Measurements from ENCODE around the gene KIR3DL2.

- TF ChIP-seq MAX (IDR thresholded peaks at IDR 0.05) (no peak), YY1 (IDR thresholded peaks at IDR 0.05; ENCODE audit: low read depth) (no peak), CREB1 (IDR thresholded peaks at IDR 0.05; ENCODE audit: low read depth) (no peak), REST (IDR thresholded peaks at IDR 0.05; ENCODE audit: low read depth) (no peak), TCF12 (IDR thresholded peaks at IDR 0.05; ENCODE audit: low read depth) (no peak)
- TF ChIP-seq, protein P1, sequence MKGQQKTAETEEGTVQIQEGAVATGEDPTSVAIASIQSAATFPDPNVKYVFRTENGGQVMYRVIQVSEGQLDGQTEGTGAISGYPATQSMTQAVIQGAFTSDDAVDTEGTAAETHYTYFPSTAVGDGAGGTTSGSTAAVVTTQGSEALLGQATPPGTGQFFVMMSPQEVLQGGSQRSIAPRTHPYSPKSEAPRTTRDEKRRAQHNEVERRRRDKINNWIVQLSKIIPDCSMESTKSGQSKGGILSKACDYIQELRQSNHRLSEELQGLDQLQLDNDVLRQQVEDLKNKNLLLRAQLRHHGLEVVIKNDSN (IDR thresholded peaks at IDR 0.05): no peak
Observed at GRCh38 chr19:54906819-54907218, 56.6 kb downstream of the KIR3DL2 start.
